ENCODE data around the gene DNAH8. TPM values are rescaled to one million over a fixed set of nuclear protein-coding genes. Genes with fewer than 3 reads are reported as not detected.

DNAH8 gene
- total RNA-seq, 1 experiment from 2014 or later = not detected

GRCh38 chr6:39075807-39076622, 360.9 kb downstream of the DNAH8 start:
- Mint-ChIP-seq H3K4me1 (ENCODE audit: insufficient read depth, unreplicated experiment) (no peaks in the 10 kb centered on the region), H3K4me3 (ENCODE audit: unreplicated experiment) (no peak overlapping the region), H3K27ac (ENCODE audit: low read depth, unreplicated experiment) (no peak overlapping the region), H3K9me3 (ENCODE audit: unreplicated experiment) (no peaks in the 10 kb centered on the region), H3K36me3 (ENCODE audit: insufficient read depth, unreplicated experiment) (no peaks in the 10 kb centered on the region), H3K27me3 (ENCODE audit: insufficient read depth, unreplicated experiment) (no peaks in the 10 kb centered on the region)
- ChIA-PET CTCF (interaction anchor here (0.6 to 1.7 kb wide), 3 partner anchors 9 to 103 kb away, joined by 3 to 4 read pairs (median 4); no protein-coding TSS in a partner anchor), POLR2A (no interaction called here)
- intact Hi-C loops (cut with micrococcal nuclease) = no loop called here
- BruUV-seq (replicated peaks) = no TSS peak
- no peak for DNase-seq (ENCODE audit: unreplicated experiment)
- no peak for TF ChIP-seq CTCF (IDR thresholded peaks at IDR 0.05; ENCODE audit: unreplicated experiment)

- no peaks in the 10 kb centered on the region for H3K9me3 Mint-ChIP-seq (ENCODE audit: unreplicated experiment)
- H3K27me3 Mint-ChIP-seq (ENCODE audit: insufficient read depth, unreplicated experiment) = no peaks in the 10 kb centered on the region
- POLR2A ChIA-PET = no interaction called here
- CTCF ChIA-PET = interaction anchor here (1.7 kb wide), 1 partner anchor 104 kb away, joined by 4 read pairs; no protein-coding TSS in a partner anchor
- no peaks in the 10 kb centered on the region for H3K4me1 Mint-ChIP-seq (ENCODE audit: insufficient read depth, unreplicated experiment)
- no peak overlapping the region for H3K4me3 Mint-ChIP-seq (ENCODE audit: unreplicated experiment)
- H3K36me3 Mint-ChIP-seq (ENCODE audit: insufficient read depth, unreplicated experiment) = no peaks in the 10 kb centered on the region
- TF ChIP-seq CTCF (IDR thresholded peaks at IDR 0.05; ENCODE audit: unreplicated experiment) = no peak
- BruUV-seq (replicated peaks) = no TSS peak
- intact Hi-C loops (cut with micrococcal nuclease) = no loop called here
- DNase-seq (ENCODE audit: unreplicated experiment) = no peak
- no peak overlapping the region for H3K27ac Mint-ChIP-seq (ENCODE audit: low read depth, unreplicated experiment)
Measured at GRCh38 chr6:39076623-39077535, 361.8 kb downstream of the DNAH8 start.

GRCh38 chr6:39077882-39078594, 362.9 kb downstream of the DNAH8 start:
- intact Hi-C loops (cut with micrococcal nuclease) = no loop called here
- no peaks in the 10 kb centered on the region for H3K27me3 Mint-ChIP-seq (ENCODE audit: insufficient read depth, unreplicated experiment)
- H3K9me3 Mint-ChIP-seq (ENCODE audit: unreplicated experiment) = no peaks in the 10 kb centered on the region
- no peak for DNase-seq (ENCODE audit: unreplicated experiment)
- POLR2A ChIA-PET = interaction anchor here (0.5 kb wide), 1 partner anchor 177 kb away, joined by 3 read pairs; no protein-coding TSS in a partner anchor
- no peaks in the 10 kb centered on the region for H3K4me1 Mint-ChIP-seq (ENCODE audit: insufficient read depth, unreplicated experiment)
- no peaks in the 10 kb centered on the region for H3K36me3 Mint-ChIP-seq (ENCODE audit: insufficient read depth, unreplicated experiment)
- CTCF ChIA-PET = no interaction called here
- no peak for TF ChIP-seq CTCF (IDR thresholded peaks at IDR 0.05; ENCODE audit: unreplicated experiment)
- no peak overlapping the region for H3K4me3 Mint-ChIP-seq (ENCODE audit: unreplicated experiment)
- no TSS peak for BruUV-seq (replicated peaks)
- H3K27ac Mint-ChIP-seq (ENCODE audit: low read depth, unreplicated experiment) = no peak overlapping the region

All from MCF 10A (cell line).